Measurements from ENCODE around the gene RYK.

GRCh38 chr3:134260987-134261386 lies 10.3 kb upstream of the RYK start:
- TF ChIP-seq CTCF (IDR thresholded peaks at IDR 0.05) (no peak), POLR2A (IDR thresholded peaks at IDR 0.05) (no peak)
